Left hindlimb (tissue), 1 donor: Measurements from ENCODE around the gene SCAPER.

Experiments
- DNase-seq: peaks from one replicate; pipeline ENCODE4 v3.0.0-alpha.2; 2018

The SCAPER gene

GRCh38 chr15:76663529-76663928 is 241.6 kb downstream of the SCAPER start:
- DNase-seq = no peak

GRCh38 chr15:76648732-76649444 is 256.3 kb downstream of the SCAPER start:
- no peak for DNase-seq

GRCh38 chr15:76647612-76648011 is 257.5 kb downstream of the SCAPER start:
- no peak for DNase-seq

- DNase-seq = no peak
These were observed 260.5 kb downstream of the SCAPER start for GRCh38 chr15:76644646-76645045.

DNA sequence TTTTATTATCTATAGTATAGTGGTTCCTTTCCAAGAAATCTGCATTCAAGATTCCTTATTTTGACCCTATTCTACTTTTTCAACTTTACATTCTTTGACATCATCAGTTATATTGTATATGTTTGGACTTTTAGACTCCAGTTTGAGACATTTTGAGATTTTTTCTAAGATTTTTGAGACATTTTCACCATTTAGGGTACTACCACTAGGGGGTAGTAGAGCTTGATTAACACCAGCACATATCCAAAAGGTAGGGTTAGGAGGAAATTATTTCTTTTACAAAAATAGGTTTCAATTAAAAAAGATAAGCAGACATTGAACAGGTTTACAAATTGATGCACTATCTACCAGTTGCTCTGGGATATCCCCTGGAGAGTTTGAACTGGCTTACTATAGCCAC is 262.5 kb downstream of the SCAPER start:
- no peak for DNase-seq

DNA sequence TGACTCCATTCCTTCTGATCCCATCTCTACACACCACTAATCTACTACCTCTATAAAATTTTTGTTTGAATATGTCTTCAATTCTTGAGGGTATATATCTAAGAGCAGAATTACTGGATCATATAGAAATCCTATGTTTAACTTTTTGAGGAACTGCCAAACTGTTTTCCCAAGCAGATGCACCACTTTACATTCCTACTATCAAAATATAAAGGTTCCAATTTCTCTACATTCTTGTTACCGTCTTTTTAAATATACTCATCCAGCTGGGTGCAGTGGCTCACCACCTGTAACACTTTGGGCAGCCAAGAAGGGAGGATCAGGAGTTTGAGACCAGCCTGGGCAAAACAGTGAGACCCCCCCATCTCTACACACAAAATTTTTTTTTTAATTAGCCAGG is 268.0 kb downstream of the SCAPER start:
- no peak for DNase-seq

DNA sequence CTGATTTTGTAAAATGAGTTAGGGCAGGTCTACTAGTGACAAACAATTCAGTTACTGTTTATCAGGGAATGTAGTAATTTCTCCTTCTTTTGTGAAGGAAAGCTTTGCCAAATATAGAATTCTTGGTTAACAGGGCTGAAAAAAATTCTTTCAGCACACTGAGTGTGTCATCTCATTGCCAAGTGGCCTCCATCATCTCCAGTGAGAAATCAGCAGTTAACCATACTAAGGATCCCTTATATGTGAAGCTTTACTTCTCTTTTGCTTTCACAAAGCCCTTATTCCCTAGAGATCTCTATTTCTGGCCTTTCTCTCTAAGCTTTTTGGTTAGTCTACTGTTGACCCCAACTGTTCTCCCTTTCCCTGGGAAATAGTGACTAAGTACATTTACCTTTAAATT is 269.1 kb downstream of the SCAPER start:
- DNase-seq = no peak

GRCh38 chr15:76626611-76627010 is 278.5 kb downstream of the SCAPER start:
- DNase-seq = no peak

DNA sequence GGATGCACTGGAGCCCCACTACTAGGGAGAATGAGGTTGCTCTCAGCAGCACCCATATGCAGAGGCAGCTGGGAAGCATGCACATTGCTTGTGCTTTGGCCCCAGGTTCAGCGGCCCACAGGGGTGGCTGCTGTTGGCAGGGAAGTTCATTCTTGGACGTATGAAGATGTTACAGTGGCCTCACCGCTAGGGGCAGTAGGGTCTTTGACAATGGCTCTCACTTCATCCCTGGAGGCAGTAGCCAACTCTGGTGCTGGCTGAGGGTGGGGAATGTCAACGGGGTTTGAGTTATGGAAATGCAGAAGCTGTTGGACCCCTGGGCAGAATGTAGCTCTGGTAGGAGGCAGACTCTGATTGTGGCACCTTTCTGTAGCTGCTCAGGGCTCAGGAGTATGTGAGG is 279.9 kb downstream of the SCAPER start:
- no peak for DNase-seq

GRCh38 chr15:76614725-76615124 is 290.4 kb downstream of the SCAPER start:
- DNase-seq = no peak

GRCh38 chr15:76588811-76589747 is 316.1 kb downstream of the SCAPER start:
- DNase-seq = no peak

DNA sequence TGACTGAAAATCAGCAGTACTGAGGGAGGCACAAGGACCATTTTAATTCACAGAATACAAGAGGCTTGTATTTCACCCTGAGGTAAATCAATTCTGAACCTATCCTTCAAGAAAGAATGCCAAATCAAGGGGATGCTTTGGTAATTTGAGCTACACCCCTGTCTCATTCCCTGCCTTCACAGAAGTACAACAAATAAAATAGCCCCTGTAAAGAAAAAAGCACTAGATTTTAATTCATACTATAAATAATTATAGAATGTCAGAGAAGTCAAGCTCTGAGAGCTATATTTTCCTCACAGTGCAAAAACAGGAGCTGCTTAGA is 319.6 kb downstream of the SCAPER start:
- no peak for DNase-seq

GRCh38 chr15:76584868-76585575 is 320.1 kb downstream of the SCAPER start:
- DNase-seq = no peak

DNA sequence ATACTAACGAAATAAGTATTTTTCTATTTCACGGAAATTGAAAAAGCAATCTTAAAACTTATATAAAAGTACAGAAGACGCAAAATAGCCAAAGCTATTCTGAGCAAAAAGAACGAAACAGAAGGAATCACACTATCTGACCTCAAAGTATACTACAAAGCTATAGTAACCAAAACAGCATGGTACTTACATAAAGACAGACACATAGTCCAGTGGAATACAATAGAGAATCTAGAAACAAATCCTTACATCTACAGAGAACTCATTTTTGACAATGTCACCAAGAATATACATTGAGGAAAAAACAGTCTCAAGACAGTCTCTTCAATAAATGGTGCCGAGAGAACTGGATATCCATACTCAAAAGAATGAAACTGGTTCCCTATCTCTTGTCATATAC is 322.6 kb downstream of the SCAPER start:
- no peak for DNase-seq

DNA sequence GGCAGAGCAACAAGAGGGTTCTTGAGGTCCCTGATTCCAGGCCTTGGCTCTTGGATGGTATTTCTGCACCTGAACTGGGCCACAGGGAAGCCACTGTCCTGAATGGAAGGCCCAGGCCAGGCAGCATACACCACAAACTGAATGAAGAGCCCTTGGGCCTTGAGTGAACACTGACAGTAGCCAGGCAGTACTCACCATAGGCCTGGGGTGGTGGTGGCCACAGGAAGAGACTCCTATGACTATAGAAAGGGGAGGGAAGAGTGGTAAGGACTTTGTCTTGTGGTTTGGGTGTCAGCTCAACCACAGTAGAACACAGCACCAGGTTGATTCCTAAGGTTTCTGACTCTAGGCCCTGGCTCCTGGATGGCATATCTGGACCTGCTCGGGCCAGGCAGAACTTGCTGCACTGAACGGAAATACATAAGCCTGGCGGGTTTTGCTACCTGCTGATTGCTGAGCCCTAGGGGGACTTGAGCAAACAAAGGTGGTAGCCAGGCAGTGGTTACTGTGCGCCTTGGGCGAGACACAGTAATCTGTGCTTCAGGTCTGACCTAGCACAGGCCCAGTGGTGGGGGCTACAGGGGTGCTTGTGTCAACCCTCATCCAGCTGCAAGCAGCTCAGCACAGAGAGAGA is 327.1 kb downstream of the SCAPER start:
- no peak for DNase-seq

- DNase-seq = peak; percentile 57
These were observed 328.4 kb downstream of the SCAPER start for GRCh38 chr15:76576523-76577279.

GRCh38 chr15:76575679-76576078 is 329.5 kb downstream of the SCAPER start:
- DNase-seq = no peak

GRCh38 chr15:76575274-76575673 is 329.9 kb downstream of the SCAPER start:
- no peak for DNase-seq

DNA sequence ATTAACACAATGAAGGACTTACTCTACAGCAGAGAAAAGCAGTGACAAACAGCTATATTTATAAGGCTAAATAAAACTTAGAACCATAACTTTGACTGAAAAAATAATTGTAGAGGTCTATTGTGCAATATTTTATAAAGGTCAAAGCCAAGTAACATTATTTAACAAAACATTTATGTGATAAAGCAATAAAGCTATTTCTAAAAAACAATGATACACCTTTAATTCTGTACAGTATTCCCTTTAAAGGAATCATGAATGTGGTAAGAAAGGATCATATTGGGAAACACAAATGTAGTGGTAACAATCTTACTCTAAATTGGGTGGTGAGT is 332.2 kb downstream of the SCAPER start:
- no peak for DNase-seq

DNA sequence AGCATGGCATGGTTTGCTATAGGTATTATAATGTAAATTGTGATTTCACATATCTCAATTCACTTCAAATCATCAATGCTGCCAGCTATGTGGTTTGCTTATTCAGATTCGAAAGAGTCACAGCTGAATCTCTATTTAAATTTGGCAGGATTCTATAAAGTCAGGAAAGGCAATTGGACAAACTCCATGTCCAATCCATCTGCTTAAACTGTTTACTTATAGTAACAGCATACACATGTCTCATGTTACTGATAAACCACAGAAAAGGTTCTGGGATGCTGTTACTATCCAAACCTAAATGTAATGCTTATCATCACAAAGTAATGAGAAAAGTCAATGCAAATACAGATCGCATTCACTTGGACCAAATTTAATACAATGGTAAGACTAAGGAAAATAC is 338.9 kb downstream of the SCAPER start:
- DNase-seq = no peak

GRCh38 chr15:76565366-76565765 is 339.8 kb downstream of the SCAPER start:
- DNase-seq = no peak

DNA sequence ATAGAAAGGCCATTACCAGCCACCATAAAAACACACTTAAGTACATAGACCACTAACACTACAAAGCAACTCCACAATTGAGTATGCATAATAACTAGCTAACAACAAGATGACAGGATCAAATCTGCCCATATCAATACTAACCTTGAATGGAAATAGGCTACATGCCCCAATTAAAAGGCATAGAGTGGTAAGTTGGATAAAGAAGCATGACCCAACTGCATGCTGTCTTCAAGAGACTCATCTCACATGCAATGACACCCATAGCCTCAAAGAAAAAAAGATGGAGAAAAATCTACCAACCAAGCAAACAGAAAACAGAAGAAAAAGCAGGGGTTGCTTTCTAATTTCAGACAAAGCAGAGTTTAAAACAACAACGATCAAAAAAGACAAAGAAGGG is 349.9 kb downstream of the SCAPER start:
- no peak for DNase-seq

- no peak for DNase-seq
These were observed 351.6 kb downstream of the SCAPER start for GRCh38 chr15:76553564-76553963.
